SH-SY5Y (cell line): ENCODE results near the gene PIP4K2A.

ENCODE experiments used
- GATA2 ChIP-seq: IDR thresholded peaks from 2 replicates; pipeline ENCODE4 v1.6.1; 2011; ENCODE audit warnings: mild to moderate bottlenecking, low read depth, low read length
- GATA3 ChIP-seq: IDR thresholded peaks from 2 replicates; pipeline ENCODE4 v1.6.1; 2011; ENCODE audit warnings: low read depth, mild to moderate bottlenecking, low read length, moderate library complexity

PIP4K2A gene

GRCh38 chr10:22723783-22724182, 9.4 kb upstream of the PIP4K2A start:
- TF ChIP-seq GATA3, result no peak
- no peak for TF ChIP-seq GATA2

GRCh38 chr10:22723343-22723779, 9.0 kb upstream of the PIP4K2A start:
- no peak for TF ChIP-seq GATA3
- TF ChIP-seq GATA2, result no peak

- TF ChIP-seq GATA2 (no peak), GATA3 (no peak)
Measured at GRCh38 chr10:22722626-22723169, 8.3 kb upstream of the PIP4K2A start.

- TF ChIP-seq GATA2 (no peak), GATA3 (no peak)
Measured at GRCh38 chr10:22720667-22721066, 6.3 kb upstream of the PIP4K2A start.

- TF ChIP-seq GATA3 (no peak), GATA2 (no peak)
Measured at GRCh38 chr10:22719406-22720042, 5.1 kb upstream of the PIP4K2A start.

GRCh38 chr10:22717728-22718127, 3.4 kb upstream of the PIP4K2A start:
- TF ChIP-seq GATA3 (no peak), GATA2 (no peak)

- TF ChIP-seq GATA3 (no peak), GATA2 (no peak)
Measured at GRCh38 chr10:22716943-22717342, 2.6 kb upstream of the PIP4K2A start.

GRCh38 chr10:22715290-22715625, 880 bp upstream of the PIP4K2A start:
- TF ChIP-seq GATA2 (no peak), GATA3 (no peak)

- TF ChIP-seq GATA2 (no peak), GATA3 (no peak)
Measured at GRCh38 chr10:22713853-22714478, 412 bp downstream of the PIP4K2A start.

GRCh38 chr10:22712956-22713852, 1.2 kb downstream of the PIP4K2A start:
- peak; percentile 6; the same call in 1 of the 2 replicates for TF ChIP-seq GATA2
- no peak for TF ChIP-seq GATA3

GRCh38 chr10:22712211-22712955, 2.0 kb downstream of the PIP4K2A start:
- TF ChIP-seq GATA2 (no peak), GATA3 (no peak)

GRCh38 chr10:22711373-22711772, 3.0 kb downstream of the PIP4K2A start:
- TF ChIP-seq GATA2, result no peak
- no peak for TF ChIP-seq GATA3

- TF ChIP-seq GATA2 (no peak), GATA3 (no peak)
Measured at GRCh38 chr10:22710139-22710745, 4.1 kb downstream of the PIP4K2A start.
